ENCODE results near the gene KCNH1. TPM values are rescaled to one million over a fixed set of nuclear protein-coding genes. Genes with fewer than 3 reads are reported as not detected.

Gene KCNH1
- total and polyA plus RNA-seq, 10 donors: not detected

GRCh38 chr1:210777914-210778313 lies 356.0 kb downstream of the KCNH1 start:
- Histone ChIP-seq H3K27ac (no peak overlapping the region), H3K4me3 (no peak overlapping the region), H3K4me1 (no peaks in the 10 kb centered on the region), H3K9me3 (no peaks in the 10 kb centered on the region), H3K36me3 (no peaks in the 10 kb centered on the region), H3K27me3 (replicated peaks in 1 of 7) (peaks cover 0 to 9% (median 0%) of the 10 kb centered on the region in 7 donors)
- no peak for DNase-seq
- intact Hi-C loops (cut with DNase I; ENCODE audit: low total_unique reads): no loop called here
- TF ChIP-seq CTCF (IDR thresholded peaks at IDR 0.05 in 8 of 11, conservative IDR thresholded peaks at IDR 0.05 in 3 of 11) (no peak), POLR2AphosphoS5 (IDR thresholded peaks at IDR 0.05) (no peak), POLR2A (IDR thresholded peaks at IDR 0.05) (no peak)
- 65 to 93% (median 82%) methylated on average over 2 of the region's 2 CpGs for WGBS, 5 donors

- H3K4me3 ChIP-seq: no peak overlapping the region
- no peaks in the 10 kb centered on the region for H3K9me3 ChIP-seq
- no peaks in the 10 kb centered on the region for H3K4me1 ChIP-seq
- intact Hi-C loops (cut with DNase I; ENCODE audit: low total_unique reads): no loop called here
- WGBS, 5 donors: 69 to 85% (median 74%) methylated on average over 3 of the region's 3 CpGs
- DNase-seq: no peak
- H3K27me3 ChIP-seq (replicated peaks in 1 of 7): peaks cover 0 to 9% (median 0%) of the 10 kb centered on the region in 7 donors
- no peak for TF ChIP-seq CTCF (IDR thresholded peaks at IDR 0.05 in 8 of 11, conservative IDR thresholded peaks at IDR 0.05 in 3 of 11)
- no peak for TF ChIP-seq POLR2AphosphoS5 (IDR thresholded peaks at IDR 0.05)
- no peak for TF ChIP-seq POLR2A (IDR thresholded peaks at IDR 0.05)
- H3K36me3 ChIP-seq: no peaks in the 10 kb centered on the region
- no peak overlapping the region for H3K27ac ChIP-seq
Observed at GRCh38 chr1:210776712-210777111, 357.2 kb downstream of the KCNH1 start.

- Histone ChIP-seq H3K36me3 (no peaks in the 10 kb centered on the region), H3K27ac (no peak overlapping the region), H3K27me3 (replicated peaks in 1 of 7) (peaks cover 0 to 9% (median 0%) of the 10 kb centered on the region in 7 donors), H3K4me3 (no peak overlapping the region), H3K9me3 (no peaks in the 10 kb centered on the region), H3K4me1 (no peaks in the 10 kb centered on the region)
- DNase-seq: no peak
- 78 to 86% (median 82%) methylated on average over 6 of the region's 6 CpGs for WGBS, 5 donors
- TF ChIP-seq CTCF (IDR thresholded peaks at IDR 0.05 in 8 of 11, conservative IDR thresholded peaks at IDR 0.05 in 3 of 11) (no peak), POLR2A (IDR thresholded peaks at IDR 0.05) (no peak), POLR2AphosphoS5 (IDR thresholded peaks at IDR 0.05) (no peak)
- intact Hi-C loops (cut with DNase I; ENCODE audit: low total_unique reads): no loop called here
Observed at GRCh38 chr1:210775289-210775688, 358.7 kb downstream of the KCNH1 start.

- H3K36me3 ChIP-seq: no peaks in the 10 kb centered on the region
Observed at GRCh38 chr1:210773450-210773849, 360.5 kb downstream of the KCNH1 start.

More at GRCh38 chr1:210773450-210773849, 360.5 kb downstream of the KCNH1 start:
- intact Hi-C loops (cut with DNase I; ENCODE audit: low total_unique reads): no loop called here
- Histone ChIP-seq H3K4me3 (no peak overlapping the region), H3K4me1 (no peaks in the 10 kb centered on the region), H3K27ac (no peak overlapping the region), H3K9me3 (no peaks in the 10 kb centered on the region), H3K27me3 (replicated peaks in 1 of 7) (peaks cover 0 to 9% (median 0%) of the 10 kb centered on the region in 7 donors)
- DNase-seq: no peak
- no peak for TF ChIP-seq POLR2AphosphoS5 (IDR thresholded peaks at IDR 0.05)
- TF ChIP-seq CTCF (IDR thresholded peaks at IDR 0.05 in 8 of 11, conservative IDR thresholded peaks at IDR 0.05 in 3 of 11): no peak
- TF ChIP-seq POLR2A (IDR thresholded peaks at IDR 0.05): no peak
- 67 to 100% (median 81%) methylated on average over 2 of the region's 2 CpGs for WGBS, 5 donors
